GM06990 (cell line): ENCODE data around the gene ARHGAP31.
A peak's percentile ranks its signal among the peaks of the same experiment; 100 is the strongest.

ENCODE experiments used
- DNase-seq: peaks from one replicate; pipeline ENCODE4 v3.0.0-alpha.2; 2011; ENCODE audit not compliant: insufficient read length; ENCODE audit errors: extremely low read depth
- H3K27me3 ChIP-seq: replicated peaks from 2 replicates; pipeline ENCODE4 v1.6.0; 2011; ENCODE audit warnings: low read length; ENCODE audit not compliant: control insufficient read depth, insufficient read depth
- H3K36me3 ChIP-seq: 2 replicates; pipeline ENCODE4 v1.5.1; 2011; ENCODE audit warnings: low read length; ENCODE audit not compliant: control insufficient read depth, insufficient read depth
- H3K4me3 ChIP-seq: replicated peaks from 2 replicates; pipeline ENCODE4 v1.5.1; 2011; ENCODE audit warnings: low read depth, mild to moderate bottlenecking, control low read depth, low read length
- CTCF ChIP-seq: IDR thresholded peaks from 2 replicates; pipeline ENCODE4 v1.5.1; 2011; ENCODE audit warnings: low read length, control low read depth, mild to moderate bottlenecking, inconsistent platforms; ENCODE audit not compliant: insufficient read depth, poor library complexity, severe bottlenecking

ARHGAP31 gene

DNA sequence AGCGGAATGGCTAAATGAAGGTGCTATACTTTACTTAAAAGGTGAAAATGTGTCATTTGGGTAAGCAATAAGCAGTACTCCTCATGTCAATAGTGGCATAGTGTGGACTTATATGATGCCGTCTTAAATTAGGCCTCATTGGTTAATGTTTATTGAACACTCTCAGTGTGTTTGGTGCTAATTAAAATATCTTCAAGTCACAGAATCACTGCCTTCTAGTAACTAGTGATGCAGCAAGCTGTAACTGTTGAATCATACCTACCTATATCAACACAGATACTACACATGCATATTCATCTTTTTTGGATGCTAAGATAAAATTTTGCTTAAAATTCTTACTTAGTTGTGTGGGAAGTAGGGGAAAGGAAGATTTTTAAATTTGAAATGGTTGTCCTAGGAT is 30.7 kb downstream of the ARHGAP31 start:
- peak; percentile 17 for DNase-seq
- no peak for TF ChIP-seq CTCF
- H3K36me3 ChIP-seq, result no peaks in the 10 kb centered on the region
- H3K4me3 ChIP-seq, result no peak overlapping the region
- no peaks in the 10 kb centered on the region for H3K27me3 ChIP-seq

- no peak for DNase-seq
- no peak for TF ChIP-seq CTCF
- H3K27me3 ChIP-seq, result no peaks in the 10 kb centered on the region
- no peaks in the 10 kb centered on the region for H3K36me3 ChIP-seq
- H3K4me3 ChIP-seq, result no peak overlapping the region
Observed at GRCh38 chr3:119326976-119327375, 32.8 kb downstream of the ARHGAP31 start.

GRCh38 chr3:119329551-119329950 is 35.4 kb downstream of the ARHGAP31 start:
- Histone ChIP-seq H3K27me3 (no peaks in the 10 kb centered on the region), H3K4me3 (no peak overlapping the region), H3K36me3 (no peaks in the 10 kb centered on the region; the same call in 1 of the 2 replicates)
- no peak for DNase-seq
- TF ChIP-seq CTCF, result no peak

- Histone ChIP-seq H3K4me3 (no peak overlapping the region), H3K36me3 (no peaks in the 10 kb centered on the region; the same call in 1 of the 2 replicates), H3K27me3 (no peaks in the 10 kb centered on the region)
- no peak for DNase-seq
- TF ChIP-seq CTCF, result no peak
Observed at GRCh38 chr3:119330181-119330580, 36.0 kb downstream of the ARHGAP31 start.

DNA sequence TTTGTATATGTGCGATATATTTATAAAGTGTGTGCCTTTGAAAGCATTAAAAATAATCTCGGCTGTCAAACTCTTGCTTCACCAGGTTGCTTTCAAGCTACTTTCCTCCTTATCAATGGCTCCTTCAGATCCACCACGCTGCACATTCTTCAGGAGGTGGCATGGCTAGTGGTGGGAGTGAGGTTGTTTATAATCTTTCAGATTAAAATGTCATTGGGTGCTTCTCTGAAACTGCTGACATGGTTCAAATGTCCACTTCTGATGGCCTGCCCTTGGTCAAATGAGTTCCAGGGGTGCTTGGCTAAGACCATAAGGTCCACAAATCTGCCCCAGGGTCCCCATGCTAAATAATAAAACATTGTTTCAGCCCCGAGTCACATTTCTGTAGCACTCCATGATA is 36.7 kb downstream of the ARHGAP31 start:
- DNase-seq, result no peak
- Histone ChIP-seq H3K36me3 (no peaks in the 10 kb centered on the region; the same call in 1 of the 2 replicates), H3K4me3 (no peak overlapping the region), H3K27me3 (no peaks in the 10 kb centered on the region)
- TF ChIP-seq CTCF, result no peak

DNA sequence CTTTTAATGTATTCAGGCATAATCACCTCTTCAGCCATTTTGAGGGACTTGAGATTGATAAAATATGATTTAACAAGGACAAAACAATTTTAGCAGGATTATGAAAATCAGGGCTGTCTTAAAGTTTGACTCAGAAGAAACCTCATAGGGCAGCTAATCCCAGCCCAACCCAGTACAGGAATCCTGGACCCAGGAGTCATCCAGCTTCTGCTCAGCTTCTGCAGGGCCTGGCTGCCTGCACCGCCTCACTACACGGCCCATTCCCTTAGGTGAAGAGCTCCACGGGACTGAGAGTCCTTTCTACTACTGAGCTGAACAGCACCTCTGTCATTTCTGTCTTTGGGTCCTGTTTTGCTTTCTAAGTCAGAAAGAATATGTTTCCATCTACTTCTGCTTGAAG is 37.5 kb downstream of the ARHGAP31 start:
- no peaks in the 10 kb centered on the region for H3K27me3 ChIP-seq
- H3K4me3 ChIP-seq, result no peak overlapping the region
- TF ChIP-seq CTCF, result no peak
- DNase-seq, result no peak
- H3K36me3 ChIP-seq, result no peaks in the 10 kb centered on the region; the same call in 1 of the 2 replicates
